ENCODE measurements around the gene GALR2. TPM values are rescaled to one million over a fixed set of nuclear protein-coding genes. Genes with fewer than 3 reads are reported as not detected.
A peak's percentile ranks its signal among the peaks of the same experiment; 100 is the strongest.

Gene GALR2
- total and polyA plus RNA-seq, 7 donors, result 0.05 to 0.22 (median 0.14) TPM; not detected in 3

GRCh38 chr17:76049836-76050537 lies 24.6 kb upstream of the GALR2 start:
- Histone ChIP-seq H3K36me3 (ENCODE audit: insufficient read depth in 1 of 2, low read depth in 1 of 2) (peaks cover 17 to 100% of the 10 kb centered on the region in 2 donors), H3K27ac (no peak overlapping the region), H3K4me3 (no peak overlapping the region), H3K27me3 (ENCODE audit: insufficient read depth in 3 of 3, low read length in 2 of 3) (no peaks in the 10 kb centered on the region), H3K9me3 (no peaks in the 10 kb centered on the region), H3K4me1 (no peaks in the 10 kb centered on the region)
- intact Hi-C loops (cut with DNase I), result no loop called here
- no peak for ATAC-seq
- TF ChIP-seq CTCF (IDR thresholded peaks at IDR 0.05), result no peak
- no peak for DNase-seq
- 93 to 96% (median 94%) methylated on average over 15 of the region's 15 CpGs for WGBS, 3 donors

- ATAC-seq, result peak; percentile 78 to 89 (median 87)
These were observed 23.8 kb upstream of the GALR2 start for GRCh38 chr17:76050538-76051467.

GRCh38 chr17:76051561-76051960 lies 23.0 kb upstream of the GALR2 start:
- Histone ChIP-seq H3K9me3 (no peaks in the 10 kb centered on the region), H3K4me3 (no peak overlapping the region), H3K4me1 (no peaks in the 10 kb centered on the region), H3K27ac (no peak overlapping the region), H3K36me3 (ENCODE audit: insufficient read depth in 1 of 2, low read depth in 1 of 2) (peaks cover 13 to 100% of the 10 kb centered on the region in 2 donors), H3K27me3 (ENCODE audit: insufficient read depth in 3 of 3, low read length in 2 of 3) (no peaks in the 10 kb centered on the region)
- intact Hi-C loops (cut with DNase I), result no loop called here
- ATAC-seq, result no peak
- 86 to 87% (median 87%) methylated on average over 6 of the region's 6 CpGs for WGBS, 3 donors
- no peak for TF ChIP-seq CTCF (IDR thresholded peaks at IDR 0.05)
- DNase-seq, result no peak

More at GRCh38 chr17:76050538-76051467, 23.8 kb upstream of the GALR2 start:
- Histone ChIP-seq H3K36me3 (ENCODE audit: insufficient read depth in 1 of 2, low read depth in 1 of 2) (peaks cover 15 to 100% of the 10 kb centered on the region in 2 donors), H3K27me3 (ENCODE audit: insufficient read depth in 3 of 3, low read length in 2 of 3) (no peaks in the 10 kb centered on the region), H3K4me3 (no peak overlapping the region), H3K9me3 (no peaks in the 10 kb centered on the region), H3K27ac (peak overlapping the region; percentile 26), H3K4me1 (no peaks in the 10 kb centered on the region)
- no peak for TF ChIP-seq CTCF (IDR thresholded peaks at IDR 0.05)
- intact Hi-C loops (cut with DNase I), result no loop called here
- no peak for DNase-seq
- WGBS, 3 donors, result 78 to 93% (median 84%) methylated on average over 11 of the region's 11 CpGs

- DNase-seq, result no peak
- H3K4me3 ChIP-seq, result no peak overlapping the region
- WGBS, 3 donors, result 87 to 88% (median 88%) methylated on average over 17 of the region's 17 CpGs
- peaks cover 6 to 100% of the 10 kb centered on the region in 2 donors for H3K36me3 ChIP-seq (ENCODE audit: insufficient read depth in 1 of 2, low read depth in 1 of 2)
- no peak for ATAC-seq
- intact Hi-C loops (cut with DNase I), result no loop called here
- no peaks in the 10 kb centered on the region for H3K9me3 ChIP-seq
- no peak overlapping the region for H3K27ac ChIP-seq
- no peaks in the 10 kb centered on the region for H3K4me1 ChIP-seq
- H3K27me3 ChIP-seq (ENCODE audit: insufficient read depth in 3 of 3, low read length in 2 of 3), result no peaks in the 10 kb centered on the region
- TF ChIP-seq CTCF (IDR thresholded peaks at IDR 0.05), result no peak
These were observed 21.1 kb upstream of the GALR2 start for GRCh38 chr17:76053246-76054111.
